Endodermal cell (in vitro differentiated cells): Measurements from ENCODE around the gene DMAC2L. TPM values are rescaled to one million over a fixed set of nuclear protein-coding genes. Genes with fewer than 3 reads are reported as not detected.
"Not testable (repeated sequence)": the region's sequence is repeated elsewhere in the genome, so short reads cannot be mapped to it uniquely, and the experiment has no call there.

Experiments used
- DNase-seq: peaks from one replicate; pipeline ENCODE4 v3.0.0-alpha.2; 2017
- H3K27ac ChIP-seq: 2 replicates; pipeline ENCODE4 v1.5.1; 2013; ENCODE audit warnings: mild to moderate bottlenecking, low read depth, low read length, moderate library complexity
- H3K27me3 ChIP-seq: 2 replicates; pipeline ENCODE4 v1.6.1; 2013; ENCODE audit warnings: mild to moderate bottlenecking, low read length, moderate library complexity; ENCODE audit not compliant: insufficient read depth, control insufficient read depth, poor library complexity, severe bottlenecking
- H3K36me3 ChIP-seq: 2 replicates; pipeline ENCODE4 v1.7.0; 2013; ENCODE audit warnings: mild to moderate bottlenecking, low read length, moderate library complexity; ENCODE audit not compliant: control insufficient read depth, insufficient read depth
- H3K4me1 ChIP-seq: one replicate; pipeline ENCODE4 v1.7.0; 2013; ENCODE audit warnings: low read length; ENCODE audit not compliant: control insufficient read depth, insufficient read depth
- H3K4me3 ChIP-seq: 2 replicates; pipeline ENCODE4 v1.5.1; 2013; ENCODE audit warnings: mild to moderate bottlenecking, low read length, moderate library complexity
- H3K9ac ChIP-seq: 2 replicates; pipeline ENCODE4 v1.6.1; 2013; ENCODE audit warnings: mild to moderate bottlenecking, low read length, moderate library complexity; ENCODE audit not compliant: poor library complexity, severe bottlenecking; ENCODE audit errors: extremely low read depth
- H3K9me3 ChIP-seq: 2 replicates; pipeline ENCODE4 v1.6.1; 2013; ENCODE audit warnings: mild to moderate bottlenecking, low read length, moderate library complexity; ENCODE audit not compliant: control insufficient read depth
- H3K27ac Mint-ChIP-seq: 2 replicates; pipeline ENCODE4 v1.8.0; 2020; ENCODE audit warnings: mixed read lengths
- H3K27me3 Mint-ChIP-seq: 2 replicates; pipeline ENCODE4 v1.8.0; 2021; ENCODE audit warnings: mild to moderate bottlenecking, mixed read lengths; ENCODE audit not compliant: insufficient read depth
- H3K36me3 Mint-ChIP-seq: 2 replicates; pipeline ENCODE4 v1.8.0; 2020; ENCODE audit warnings: low read depth, mixed read lengths
- H3K4me1 Mint-ChIP-seq: 2 replicates; pipeline ENCODE4 v1.8.0; 2020; ENCODE audit warnings: mixed read lengths
- H3K4me3 Mint-ChIP-seq: 2 replicates; pipeline ENCODE4 v1.8.0; 2020; ENCODE audit warnings: mild to moderate bottlenecking, moderate library complexity, mixed read lengths
- H3K9me3 Mint-ChIP-seq: 2 replicates; pipeline ENCODE4 v1.8.0; 2020; ENCODE audit warnings: mild to moderate bottlenecking, mixed read lengths
- CTCF ChIP-seq: fragments of 200-600 bp; sonication (generic); conservative IDR thresholded peaks from 2 replicates; pipeline ENCODE4 v1.5.0; 2021; ENCODE audit warnings: antibody characterized with exemption, mild to moderate bottlenecking
- WGBS, 2 experiments: methylation state at CpG; one replicate each; pipeline versions ENCODE4 v1.1.5 to v1.1.7; 2013; ENCODE audit warnings: missing lambda C conversion rate in 2 of 2, mixed read lengths in 1 of 2; ENCODE audit not compliant: insufficient coverage in 1 of 2, insufficient read length in 1 of 2; 5-methylcytosine and 5-hydroxymethylcytosine counted together
- total RNA-seq, 2 donors: library from RNA; stranded (reverse); fragmentation: NEBNext Ultra II Directional in 1 of 2; extraction: Animal tissue kit (Norgen Biotek cat#: 25700) in 1 of 2; gene quantifications; 2 replicates in 1 of 2; 3 replicates in 1 of 2; pipeline ENCODE4 v1.2.1, GENCODE V29; 2021

Gene DMAC2L
- total RNA-seq, 2 donors from 2014 or later = 15.3 to 16.6 TPM

- Histone ChIP-seq H3K36me3 (peaks cover 9% of the 10 kb centered on the region), H3K9me3 (peaks cover 12% of the 10 kb centered on the region), H3K27ac (peak overlapping the region; percentile 95), H3K9ac (peak overlapping the region; percentile 35), H3K4me1 (no peaks in the 10 kb centered on the region), H3K27me3 (no peaks in the 10 kb centered on the region), H3K4me3 (peak overlapping the region; percentile 94)
- 6 to 10% methylated on average over 16 to 18 of the region's 18 CpGs for WGBS, 2 experiments
- H3K4me1 Mint-ChIP-seq = peaks cover 7% of the 10 kb centered on the region
- H3K4me3 Mint-ChIP-seq = peak overlapping the region; percentile 83
- peaks cover 34% of the 10 kb centered on the region for H3K36me3 Mint-ChIP-seq
- TF ChIP-seq CTCF = no peak
- peaks cover 22% of the 10 kb centered on the region for H3K9me3 Mint-ChIP-seq
- H3K27me3 Mint-ChIP-seq = no peaks in the 10 kb centered on the region
- peak overlapping the region; percentile 82 for H3K27ac Mint-ChIP-seq
- DNase-seq = no peak
These were observed 570 bp downstream of the DMAC2L start for GRCh38 chr14:50312734-50313054.

- not testable (repeated sequence) for H3K4me3 ChIP-seq, H3K27me3 ChIP-seq, H3K4me1 ChIP-seq, H3K27ac ChIP-seq, DNase-seq, H3K9ac ChIP-seq, H3K27me3 Mint-ChIP-seq, H3K27ac Mint-ChIP-seq, H3K4me3 Mint-ChIP-seq, H3K36me3 ChIP-seq
- H3K4me1 Mint-ChIP-seq = peaks cover 14% of the 10 kb centered on the region
- peaks cover 12% of the 10 kb centered on the region for H3K9me3 ChIP-seq
- peaks cover 32% of the 10 kb centered on the region for H3K36me3 Mint-ChIP-seq
- peaks cover 22% of the 10 kb centered on the region for H3K9me3 Mint-ChIP-seq
- 93 to 100% methylated on average over 2 to 3 of the region's 3 CpGs for WGBS, 2 experiments
These were observed 2.0 kb downstream of the DMAC2L start for GRCh38 chr14:50314098-50314497.

- Histone ChIP-seq H3K9me3 (peaks cover 12% of the 10 kb centered on the region), H3K4me3 (no peak overlapping the region), H3K9ac (no peak overlapping the region), H3K27ac (no peak overlapping the region), H3K36me3 (peaks cover 9% of the 10 kb centered on the region), H3K27me3 (no peaks in the 10 kb centered on the region), H3K4me1 (no peaks in the 10 kb centered on the region)
- no peak for DNase-seq
- TF ChIP-seq CTCF = peak; percentile 78
- Mint-ChIP-seq H3K27ac (no peak overlapping the region), H3K9me3 (peaks cover 22% of the 10 kb centered on the region), H3K27me3 (no peaks in the 10 kb centered on the region), H3K36me3 (peaks cover 33% of the 10 kb centered on the region), H3K4me3 (no peak overlapping the region), H3K4me1 (peaks cover 7% of the 10 kb centered on the region)
- 42% methylated on average over 3 of the region's 4 CpGs; no CpG with 5 or more reads in 1 of the 2 experiments for WGBS, 2 experiments
These were observed 6.0 kb downstream of the DMAC2L start for GRCh38 chr14:50318031-50318626.

- Mint-ChIP-seq H3K27ac (no peak overlapping the region), H3K4me3 (no peak overlapping the region), H3K36me3 (peaks cover 31% of the 10 kb centered on the region), H3K27me3 (no peaks in the 10 kb centered on the region), H3K9me3 (peaks cover 15% of the 10 kb centered on the region), H3K4me1 (peaks cover 7% of the 10 kb centered on the region)
- Histone ChIP-seq H3K27me3 (no peaks in the 10 kb centered on the region), H3K27ac (no peak overlapping the region), H3K9me3 (peaks cover 4% of the 10 kb centered on the region), H3K4me1 (no peaks in the 10 kb centered on the region), H3K9ac (no peak overlapping the region), H3K4me3 (no peak overlapping the region), H3K36me3 (peaks cover 10% of the 10 kb centered on the region)
- DNase-seq = no peak
- WGBS, 2 experiments = 63 to 100% methylated on average over 1 of the region's 1 CpG
- TF ChIP-seq CTCF = no peak
These were observed 7.2 kb downstream of the DMAC2L start for GRCh38 chr14:50319293-50319692.
